B cell (primary cell): Measurements from ENCODE around the gene ZSCAN32. TPM values are rescaled to one million over a fixed set of nuclear protein-coding genes. Genes with fewer than 3 reads are reported as not detected.

Source experiments
- ATAC-seq: fragments of 200-7000 bp; cut with Tn5 transposase; one replicate; pipeline ENCODE4 v1.10.0; 2021; ENCODE audit warnings: low read depth, mild to moderate bottlenecking, moderate number of reproducible peaks, moderate library complexity
- CTCF ChIA-PET: fragments of 350-600 bp; sonication (Branson Sonifier 250); formaldehyde crosslinking; loops from one replicate; lab custom pipeline; 2021; ENCODE audit warnings: antibody characterized with exemption, inconsistent platforms; lab: Charles Lee
- POLR2A ChIA-PET: fragments of 350-600 bp; sonication (Branson Sonifier 250); formaldehyde crosslinking; loops from one replicate; lab custom pipeline; 2021; ENCODE audit warnings: antibody characterized with exemption; lab: Charles Lee
- DNase-seq: peaks from one replicate; pipeline ENCODE4 v3.0.0; 2013
- H2AFZ ChIP-seq: 2 replicates; pipeline ENCODE4 v1.6.1; 2012; ENCODE audit warnings: mild to moderate bottlenecking, low read depth, low read length; ENCODE audit not compliant: insufficient read depth, poor library complexity, severe bottlenecking
- H3K27ac ChIP-seq, 2 donors: 1 replicate in 1 of 2; 2 replicates in 1 of 2; pipeline ENCODE4 v1.5.1; 2012 to 2013; ENCODE audit warnings: low read length in 2 of 2, mild to moderate bottlenecking in 2 of 2, moderate library complexity in 1 of 2
- H3K27me3 ChIP-seq, 4 experiments: fragments of 200-600 bp in 1 of 4; sonication (generic) in 1 of 4; replicated peaks in 1 of 4; 1 replicate in 2 of 4; 2 replicates in 2 of 4; pipeline versions ENCODE4 v1.6.1 to v1.7.0; 2013 to 2016; ENCODE audit warnings: low read length in 3 of 4, mild to moderate bottlenecking in 2 of 4, mixed read lengths in 1 of 4, moderate library complexity in 1 of 4; ENCODE audit not compliant: insufficient read depth in 4 of 4, control insufficient read depth in 3 of 4; ENCODE audit errors: control extremely low read depth in 1 of 4
- H3K36me3 ChIP-seq, 2 experiments: replicated peaks in 1 of 2; 1 replicate in 1 of 2; 2 replicates in 1 of 2; pipeline versions ENCODE4 v1.6.1 to v1.7.1; 2013; ENCODE audit warnings: low read length in 1 of 2; ENCODE audit not compliant: insufficient read depth in 2 of 2, control insufficient read depth in 1 of 2; ENCODE audit errors: control extremely low read depth in 1 of 2, extremely low read depth in 1 of 2
- H3K4me1 ChIP-seq, 2 donors: fragments of 200-600 bp in 1 of 2; sonication (generic) in 1 of 2; 1 replicate in 1 of 2; 2 replicates in 1 of 2; pipeline versions ENCODE4 v1.5.1 to v1.6.1; 2013 to 2017; ENCODE audit warnings: low read length in 2 of 2; ENCODE audit not compliant: control insufficient read depth in 2 of 2, insufficient read depth in 2 of 2
- H3K4me2 ChIP-seq: replicated peaks from 2 replicates; pipeline ENCODE3; 2012; ENCODE audit warnings: mild to moderate bottlenecking, low read depth, low read length; ENCODE audit not compliant: poor library complexity, severe bottlenecking
- H3K4me3 ChIP-seq, 5 experiments: fragments of 200-600 bp in 1 of 5; sonication (generic) in 1 of 5; 1 replicate in 3 of 5; 2 replicates in 2 of 5; pipeline versions ENCODE4 v1.5.1 to v1.7.0; 2011 to 2016; ENCODE audit warnings: low read length in 4 of 5, mild to moderate bottlenecking in 4 of 5, low read depth in 2 of 5, control low read depth in 1 of 5, moderate library complexity in 1 of 5; ENCODE audit not compliant: insufficient read depth in 1 of 5; ENCODE audit errors: control extremely low read depth in 1 of 5, extremely low read depth in 1 of 5
- H3K79me2 ChIP-seq: fragments of 200-600 bp; sonication (generic); one replicate; pipeline ENCODE4 v1.6.0; 2016; ENCODE audit warnings: low read length; ENCODE audit not compliant: control insufficient read depth, insufficient read depth
- H3K9ac ChIP-seq: fragments of 200-600 bp; sonication (generic); 2 replicates; pipeline ENCODE4 v1.6.1; 2017; ENCODE audit warnings: mild to moderate bottlenecking, low read length, moderate library complexity
- H3K9me3 ChIP-seq, 3 donors: one replicate each; pipeline versions ENCODE4 v1.6.1 to v1.7.1; 2013; ENCODE audit warnings: low read length in 2 of 3; ENCODE audit not compliant: control insufficient read depth in 2 of 3, insufficient read depth in 1 of 3; ENCODE audit errors: control extremely low read depth in 1 of 3
- H4K20me1 ChIP-seq: 2 replicates; pipeline ENCODE4 v1.6.0; 2012; ENCODE audit warnings: mild to moderate bottlenecking, low read length; ENCODE audit not compliant: insufficient read depth, control insufficient read depth, poor library complexity, severe bottlenecking
- H3K27ac Mint-ChIP-seq: one replicate; pipeline ENCODE4 v1.8.0; 2021; ENCODE audit warnings: mixed read lengths
- H3K27me3 Mint-ChIP-seq: one replicate; pipeline ENCODE4 v1.8.0; 2021; ENCODE audit warnings: mixed read lengths
- H3K4me1 Mint-ChIP-seq: one replicate; pipeline ENCODE4 v1.8.0; 2021; ENCODE audit warnings: mixed read lengths
- H3K4me3 Mint-ChIP-seq: one replicate; pipeline ENCODE4 v1.8.0; 2021; ENCODE audit warnings: mixed read lengths
- H3K9me3 Mint-ChIP-seq: one replicate; pipeline ENCODE4 v1.8.0; 2022; ENCODE audit warnings: mixed read lengths; ENCODE audit not compliant: insufficient read depth
- CTCF ChIP-seq: fragments of 200-600 bp; IDR thresholded peaks from one replicate; pipeline ENCODE4 v1.8.0; 2022; ENCODE audit warnings: antibody characterized with exemption, mild to moderate bottlenecking
- EZH2 ChIP-seq: IDR thresholded peaks from 2 replicates; pipeline ENCODE4 v1.6.1; 2012; ENCODE audit warnings: borderline replicate concordance, low read depth, mild to moderate bottlenecking, moderate library complexity, low read length; ENCODE audit not compliant: insufficient read depth, poor library complexity, severe bottlenecking
- WGBS: methylation state at CpG from one replicate; pipeline ENCODE4 v1.1.5; 2013; ENCODE audit warnings: missing lambda C conversion rate; ENCODE audit not compliant: insufficient coverage; 5-methylcytosine and 5-hydroxymethylcytosine counted together
- intact Hi-C: fragments of 100-400 bp; cut with micrococcal nuclease; formaldehyde crosslinking; loops from one replicate; pipeline ENCODE4 v1.10.0; 2022
- polyA plus RNA-seq: library from polyadenylated mRNA; depleted of rRNA; stranded (reverse); fragments of >200 nt; gene quantifications from 2 replicates; pipeline ENCODE4 v1.2.3, GENCODE V29; 2012
- total RNA-seq, 2 donors: library from RNA; stranded (reverse); fragments of 120-200 nt in 1 of 2; gene quantifications; 1 replicate in 1 of 2; 2 replicates in 1 of 2; pipeline versions ENCODE4 v1.2.3 to v1.2.4, GENCODE V29; 2013 to 2022

Gene ZSCAN32
- total and polyA plus RNA-seq, 2 donors (not counting 1 experiment from before 2014, with no cell fraction given): 16.3 to 25.9 TPM

- Histone ChIP-seq H3K4me3 (no peak overlapping the region), H3K36me3 (peaks cover 8 to 69% of the 10 kb centered on the region in 2 experiments), H4K20me1 (no peaks in the 10 kb centered on the region), H3K27me3 (no peaks in the 10 kb centered on the region), H3K79me2 (peaks cover 28% of the 10 kb centered on the region), H3K4me1 (no peaks in the 10 kb centered on the region), H2AFZ (no peak overlapping the region), H3K9me3 (peaks cover 1 to 54% (median 25%) of the 10 kb centered on the region in 3 donors), H3K27ac (peak overlapping the region in 1 of 2 donors; percentile 15), H3K4me2 (no peak overlapping the region), H3K9ac (no peak overlapping the region)
- Mint-ChIP-seq H3K27me3 (no peaks in the 10 kb centered on the region), H3K27ac (no peak overlapping the region), H3K4me1 (peaks cover 13% of the 10 kb centered on the region), H3K4me3 (no peak overlapping the region), H3K9me3 (peaks cover 12% of the 10 kb centered on the region)
- TF ChIP-seq CTCF (no peak), EZH2 (no peak)
- POLR2A ChIA-PET: interaction anchor here (0.8 kb wide), 1 partner anchor 42 kb away, joined by 3 read pairs; no protein-coding TSS in a partner anchor
- ATAC-seq (no peak), DNase-seq (no peak)
- intact Hi-C loops: no loop called here
- WGBS: 66% methylated on average over 8 of the region's 9 CpGs
- CTCF ChIA-PET: no interaction called here
These were observed 11.0 kb downstream of the ZSCAN32 start for GRCh38 chr16:3389663-3390338.

GRCh38 chr16:3388325-3388724 is 12.5 kb downstream of the ZSCAN32 start:
- ATAC-seq (no peak), DNase-seq (no peak)
- Histone ChIP-seq H3K9me3 (peaks cover 6 to 60% (median 40%) of the 10 kb centered on the region in 3 donors), H3K27me3 (no peaks in the 10 kb centered on the region), H3K27ac (no peak overlapping the region), H3K79me2 (peaks cover 27% of the 10 kb centered on the region), H3K4me3 (no peak overlapping the region), H3K4me2 (no peak overlapping the region), H3K9ac (no peak overlapping the region), H2AFZ (no peak overlapping the region), H3K36me3 (peaks cover 10 to 73% of the 10 kb centered on the region in 2 experiments), H4K20me1 (no peaks in the 10 kb centered on the region), H3K4me1 (no peaks in the 10 kb centered on the region)
- H3K27ac Mint-ChIP-seq: no peak overlapping the region
- CTCF ChIA-PET: no interaction called here
- peaks cover 6% of the 10 kb centered on the region for H3K4me1 Mint-ChIP-seq
- H3K9me3 Mint-ChIP-seq: peaks cover 20% of the 10 kb centered on the region
- intact Hi-C loops: no loop called here
- POLR2A ChIA-PET: no interaction called here
- no peak for TF ChIP-seq EZH2
- no peak for TF ChIP-seq CTCF
- WGBS: 98% methylated on average over 4 of the region's 6 CpGs
- no peaks in the 10 kb centered on the region for H3K27me3 Mint-ChIP-seq
- H3K4me3 Mint-ChIP-seq: no peak overlapping the region
